ENCODE results near the gene ARAF. TPM values are rescaled to one million over a fixed set of nuclear protein-coding genes. Genes with fewer than 3 reads are reported as not detected.

Gene ARAF
- total RNA-seq, 1 experiment from 2014 or later: 27.8 TPM

DNA sequence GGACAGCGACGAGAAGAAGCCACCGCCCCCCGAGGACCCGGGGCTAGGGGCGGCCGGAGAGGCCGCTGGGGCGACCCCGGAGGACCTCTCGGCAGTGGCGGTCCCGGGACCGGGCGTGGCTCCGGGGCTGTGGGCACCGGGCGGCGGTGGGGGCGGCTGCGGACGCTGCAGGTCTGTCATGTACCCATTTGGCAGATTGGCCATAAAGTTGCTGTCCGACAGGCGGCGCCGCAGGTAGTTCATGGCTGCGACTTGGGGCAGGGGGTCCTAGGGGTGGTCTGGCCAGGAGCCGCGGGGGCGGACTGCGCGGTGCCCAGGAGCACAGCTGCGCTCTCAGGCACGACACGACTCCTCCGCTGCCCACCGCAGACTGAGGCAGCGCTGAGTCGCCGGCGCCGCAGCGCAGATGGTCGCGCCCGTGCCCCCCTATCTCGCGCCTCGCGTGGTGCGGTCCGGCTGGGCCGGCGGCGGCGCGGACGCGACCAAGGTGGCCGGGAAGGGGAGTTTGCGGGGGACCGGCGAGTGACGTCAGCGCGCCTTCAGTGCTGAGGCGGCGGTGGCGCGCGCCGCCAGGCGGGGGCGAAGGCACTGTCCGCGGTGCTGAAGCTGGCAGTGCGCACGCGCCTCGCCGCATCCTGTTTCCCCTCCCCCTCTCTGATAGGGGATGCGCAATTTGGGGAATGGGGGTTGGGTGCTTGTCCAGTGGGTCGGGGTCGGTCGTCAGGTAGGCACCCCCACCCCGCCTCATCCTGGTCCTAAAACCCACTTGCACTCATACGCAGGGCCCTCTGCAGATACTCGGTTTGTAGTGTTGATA is 58.7 kb downstream of the ARAF start, which contains the start of gene SYN1:
Gene SYN1, minus strand, starts transcription at position 372 of the 817 bp plus-strand sequence. Its CDS starts 129 bp downstream, at position 243.
- peak; percentile 53 for DNase-seq (ENCODE audit: low spot score)

DNA sequence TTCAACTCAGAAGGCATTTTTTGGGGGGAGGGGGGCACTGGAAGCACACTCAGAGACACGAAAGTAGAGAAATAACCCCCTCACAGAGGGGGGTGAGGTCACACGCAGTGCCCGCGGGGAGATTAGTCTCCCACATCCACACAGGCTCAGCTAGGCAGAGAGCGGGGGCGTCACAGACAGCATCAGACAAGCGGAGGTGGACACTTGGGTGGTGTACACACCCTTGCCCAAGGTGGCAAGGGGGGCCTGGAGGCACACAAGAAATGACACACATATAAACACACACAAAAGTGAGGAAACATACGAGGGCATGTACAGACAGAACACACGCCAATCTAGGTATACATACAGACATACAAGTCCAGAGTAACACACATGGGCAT is 59.3 kb downstream of the ARAF start:
- DNase-seq (ENCODE audit: low spot score): no peak

Other genes starting within 250 kb of the ARAF start
- gene ZNF157, start 190.6 kb upstream of the ARAF start, total RNA-seq (2014; rRNA removed; shearing (Covaris generic)): not detected in 2 replicates
- gene ZNF41, start 78.0 kb upstream of the ARAF start, total RNA-seq (2014; rRNA removed; shearing (Covaris generic)): 6.0 and 8.0 TPM in 2 replicates
- 84.0 and 89.0 TPM in 2 replicates for gene TIMP1, start 21.2 kb downstream of the ARAF start, total RNA-seq (2014; rRNA removed; shearing (Covaris generic))
- 0.38 TPM in 1 of 2 replicates, not detected in the other for gene SYN1, start 58.7 kb downstream of the ARAF start, total RNA-seq (2014; rRNA removed; shearing (Covaris generic))
- 0.05 and 0.43 TPM in 2 replicates for gene CFP, start 68.7 kb downstream of the ARAF start, total RNA-seq (2014; rRNA removed; shearing (Covaris generic))
- 27.2 and 31.2 TPM in 2 replicates for gene ELK1, start 89.4 kb downstream of the ARAF start, total RNA-seq (2014; rRNA removed; shearing (Covaris generic))
- 154 and 183 TPM in 2 replicates for gene UXT, start 98.0 kb downstream of the ARAF start, total RNA-seq (2014; rRNA removed; shearing (Covaris generic))

Data from A172 (cell line).